DMS79 treated with DMSO at 0.1 percent for 48 hours (cell line): ENCODE results near the gene GPRC6A.
A peak's percentile ranks its signal among the peaks of the same experiment; 100 is the strongest.

Experiments used
- DNase-seq: peaks from one replicate; lab custom pipeline; 2025; lab: John Stamatoyannopoulos, UW

Gene GPRC6A

DNA sequence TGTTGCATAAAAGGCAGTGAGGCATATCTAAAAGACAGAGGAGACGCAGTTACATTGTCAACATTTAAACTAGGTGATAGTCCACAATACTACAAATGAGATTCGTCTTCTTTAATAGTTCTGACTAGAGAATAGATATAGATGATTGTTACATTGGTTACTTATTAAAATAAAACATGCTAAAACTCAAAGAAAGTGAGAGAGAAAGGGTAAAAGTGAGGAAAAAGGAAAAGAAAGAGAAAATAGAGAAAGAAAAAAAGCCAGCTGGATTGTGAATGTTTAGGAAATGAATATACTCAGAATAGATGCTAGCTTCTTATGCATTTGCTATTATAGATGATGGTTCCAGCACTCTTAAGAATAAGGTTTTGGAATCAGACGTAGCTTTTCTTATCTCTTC, 35.7 kb downstream of the GPRC6A start:
- no peak for DNase-seq

GRCh38 chr6:116783852-116784251, 45.0 kb downstream of the GPRC6A start:
- DNase-seq = no peak

DNA sequence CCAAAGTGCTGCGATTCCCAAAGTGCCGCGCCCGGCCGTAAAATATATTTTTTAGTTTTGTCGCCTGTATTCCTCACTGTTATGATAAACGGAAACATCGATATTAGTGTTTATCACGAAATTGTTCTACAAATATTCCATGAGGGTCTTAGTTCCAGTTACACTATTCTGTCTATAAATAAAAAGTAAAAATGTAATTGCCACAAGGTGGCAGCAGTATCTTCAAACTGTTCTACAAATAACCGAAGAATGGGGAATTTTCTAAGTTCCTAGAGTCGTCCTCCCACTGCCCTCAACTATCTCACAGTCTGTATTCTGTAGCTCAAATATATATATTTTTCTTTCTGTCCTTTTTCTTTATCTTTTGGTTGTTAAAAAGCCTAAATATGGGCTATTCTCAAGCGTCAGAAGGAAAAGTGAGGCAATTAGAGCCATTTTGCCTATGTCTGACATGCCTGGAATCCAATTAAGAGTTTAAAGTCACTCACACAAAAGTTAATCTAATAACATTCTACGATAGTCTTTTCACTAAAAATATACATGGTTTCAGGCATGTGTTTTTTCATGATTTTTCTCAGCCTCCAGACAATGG, 49.2 kb downstream of the GPRC6A start:
- peak; percentile 6 for DNase-seq

DNA sequence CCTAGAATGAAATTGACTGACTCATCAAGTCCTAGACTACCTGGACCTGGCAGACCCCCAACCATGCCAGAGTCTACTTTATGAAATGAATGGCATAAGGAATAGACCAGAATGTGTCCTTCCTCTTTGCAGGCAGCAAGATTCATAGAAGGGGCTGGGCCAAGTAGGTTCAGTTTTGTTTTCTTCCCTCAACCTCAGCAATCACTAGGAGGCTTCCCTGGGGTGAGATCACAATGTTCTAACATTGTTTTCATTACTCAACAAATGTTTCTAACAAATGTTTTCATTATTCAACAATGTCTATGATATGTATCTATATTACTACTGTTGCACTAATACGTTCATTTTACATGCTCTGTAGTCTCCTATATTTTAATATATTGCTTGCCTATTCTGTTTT, 55.0 kb downstream of the GPRC6A start:
- no peak for DNase-seq

DNA sequence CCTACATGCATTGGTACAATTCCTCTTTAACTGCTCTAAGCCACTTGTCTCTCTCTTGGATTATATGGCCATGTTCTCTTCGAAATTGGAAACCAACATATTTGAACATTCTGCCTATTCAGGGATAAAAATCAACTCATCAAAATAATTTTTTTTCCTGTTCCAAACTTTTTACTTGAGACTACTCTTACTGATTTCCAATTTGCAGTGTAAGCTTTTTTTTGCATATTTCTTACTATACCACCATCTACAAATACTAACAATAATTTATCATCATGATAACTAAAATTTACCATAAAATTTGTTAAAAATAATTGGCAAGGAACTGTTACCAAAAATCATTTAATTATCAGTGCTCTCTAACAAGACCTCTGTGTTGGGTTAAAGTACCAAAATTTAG, 56.4 kb downstream of the GPRC6A start:
- DNase-seq = no peak

DNA sequence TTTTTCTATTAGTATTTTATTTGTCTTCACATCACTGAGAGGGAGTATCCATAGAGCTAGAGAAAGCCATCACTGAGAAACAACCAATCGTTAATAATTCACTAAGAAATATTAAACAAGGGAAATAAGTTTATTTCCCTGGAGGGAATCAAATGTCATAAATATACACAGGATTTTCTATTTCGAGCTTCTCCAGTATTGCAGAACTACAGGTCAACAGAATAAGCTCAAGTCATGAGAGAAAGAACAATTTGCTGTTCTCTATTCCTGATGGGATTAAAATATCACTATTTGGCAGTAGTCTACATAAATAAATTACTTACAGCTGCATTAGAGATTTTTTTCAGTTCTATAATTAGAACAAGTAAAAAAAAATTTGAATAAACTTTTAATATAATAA, 61.2 kb downstream of the GPRC6A start:
- no peak for DNase-seq

GRCh38 chr6:116766506-116767176, 62.2 kb downstream of the GPRC6A start:
- no peak for DNase-seq

- DNase-seq = no peak
Observed at GRCh38 chr6:116764961-116765841, 63.7 kb downstream of the GPRC6A start, which contains the start of gene FAM162B. TSS of gene FAM162B (minus strand) at chr6:116765719. CDS start at chr6:116765576, 143 bp downstream.

DNA sequence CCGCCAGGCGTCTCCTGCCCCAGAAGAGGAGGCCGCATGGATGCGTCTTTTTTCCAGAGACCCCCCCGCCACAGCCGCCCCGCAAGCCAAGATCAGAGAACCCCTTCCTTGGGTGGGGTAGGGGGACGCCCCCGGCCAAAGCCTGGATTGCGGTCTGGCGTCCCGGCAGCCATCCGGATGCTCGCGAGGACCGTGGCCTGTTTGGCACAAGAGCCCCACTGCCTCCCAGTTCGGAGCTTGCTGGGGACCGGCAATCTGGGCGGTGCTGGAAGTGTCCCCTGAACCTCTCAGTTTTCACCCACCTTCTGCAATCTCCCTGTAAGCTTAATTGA, 64.3 kb downstream of the GPRC6A start:
- DNase-seq = no peak

- no peak for DNase-seq
Observed at GRCh38 chr6:116763906-116764628, 64.8 kb downstream of the GPRC6A start.

DNA sequence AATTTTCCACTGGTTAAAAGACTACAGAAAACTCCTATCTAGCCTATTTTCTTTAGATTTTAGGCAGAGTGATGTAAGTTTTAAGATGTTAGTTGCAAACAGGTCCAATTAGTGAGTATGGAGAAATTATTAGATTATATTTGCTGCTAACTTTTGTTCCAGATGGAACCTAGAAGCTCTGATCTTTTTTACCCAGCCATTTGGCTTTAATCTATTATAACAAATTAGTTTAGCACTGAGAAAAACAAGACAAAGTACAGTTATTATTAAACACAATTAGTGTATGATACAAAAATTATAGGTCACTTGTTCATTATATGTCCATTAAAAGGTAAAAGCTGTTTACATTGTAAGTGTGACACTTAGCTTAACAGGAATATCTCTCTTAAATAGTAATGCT, 65.8 kb downstream of the GPRC6A start:
- no peak for DNase-seq

- DNase-seq = no peak
Observed at GRCh38 chr6:116762235-116762634, 66.6 kb downstream of the GPRC6A start.

DNA sequence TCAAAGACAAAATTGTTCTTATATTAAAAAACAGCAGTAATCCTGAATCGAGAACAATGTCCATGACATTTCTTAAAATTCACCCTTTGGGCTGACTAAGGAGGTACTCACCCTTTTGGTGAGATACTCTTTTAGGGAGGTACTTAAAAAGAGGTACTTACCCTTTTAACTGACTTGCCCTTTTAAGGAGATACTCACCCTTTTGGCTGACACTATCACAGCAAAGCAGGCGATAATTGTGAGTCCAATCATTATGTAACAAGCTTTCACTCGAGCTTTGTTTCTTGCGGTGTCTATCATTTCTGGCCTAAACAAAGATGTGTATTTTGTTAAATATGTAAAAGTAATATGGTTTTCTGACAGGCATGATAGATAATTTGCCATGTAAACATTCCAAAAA, 67.1 kb downstream of the GPRC6A start:
- no peak for DNase-seq

GRCh38 chr6:116745176-116745575, 83.7 kb downstream of the GPRC6A start:
- no peak for DNase-seq
